AG04449 (cell line): ENCODE results near the gene ENOSF1.
"Not testable (repeated sequence)": the region's sequence is repeated elsewhere in the genome, so short reads cannot be mapped to it uniquely, and the experiment has no call there.

ENCODE experiments used
- CTCF ChIA-PET: fragments of 350-600 bp; formaldehyde crosslinking; extraction: SDS; loops from one replicate; lab custom pipeline; 2021; ENCODE audit warnings: antibody characterized with exemption; lab: Yijun Ruan, JAX
- POLR2A ChIA-PET: fragments of 400-600, 350-600 bp; formaldehyde crosslinking; extraction: SDS; loops from one replicate; lab custom pipeline; 2020; ENCODE audit warnings: antibody characterized with exemption, inconsistent platforms; lab: Yijun Ruan, JAX
- DNase-seq: peaks from one replicate; pipeline ENCODE4 v3.0.0-alpha.2; 2010; ENCODE audit warnings: low read depth, low spot score
- H3K4me3 ChIP-seq: 2 replicates; pipeline ENCODE4 v1.5.1; 2011; ENCODE audit warnings: low read depth, mild to moderate bottlenecking, control low read depth, low read length
- TF ChIP-seq, protein P1 (sequence below): IDR thresholded peaks from one replicate; pipeline ENCODE4 v1.5.1; 2011; ENCODE audit warnings: mild to moderate bottlenecking, moderate library complexity, low read length, control low read depth, inconsistent platforms; ENCODE audit not compliant: insufficient read depth; ENCODE audit errors: missing control alignments

Gene ENOSF1

DNA sequence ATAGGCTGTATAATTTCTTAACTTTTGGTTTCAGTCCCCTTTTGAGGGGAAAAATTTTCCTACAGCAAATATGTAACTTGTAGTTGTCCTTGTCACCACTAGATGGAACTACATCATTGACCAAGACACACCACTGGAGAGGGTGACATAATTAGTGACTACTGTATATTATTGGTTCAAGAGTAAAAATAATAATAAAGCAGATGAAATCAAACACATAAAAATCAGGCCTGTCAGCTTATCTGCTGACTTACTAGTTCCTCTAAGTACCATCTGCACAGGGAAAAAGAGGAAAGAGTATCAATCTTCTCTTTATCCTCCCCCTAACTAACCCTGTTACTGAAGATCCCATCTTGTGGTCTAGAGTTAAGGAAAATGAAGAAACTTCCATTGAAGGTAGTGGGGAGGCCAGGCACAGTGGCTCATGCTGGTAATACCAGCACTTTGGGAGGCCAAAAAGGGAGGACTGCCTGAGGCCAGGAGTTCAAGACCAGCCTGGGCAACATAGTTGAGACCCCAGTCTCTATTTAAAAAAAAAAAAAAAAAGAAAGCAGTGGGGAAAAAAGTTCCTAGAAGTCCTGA is 29.6 kb upstream of the ENOSF1 start:
- TF ChIP-seq, protein P1, sequence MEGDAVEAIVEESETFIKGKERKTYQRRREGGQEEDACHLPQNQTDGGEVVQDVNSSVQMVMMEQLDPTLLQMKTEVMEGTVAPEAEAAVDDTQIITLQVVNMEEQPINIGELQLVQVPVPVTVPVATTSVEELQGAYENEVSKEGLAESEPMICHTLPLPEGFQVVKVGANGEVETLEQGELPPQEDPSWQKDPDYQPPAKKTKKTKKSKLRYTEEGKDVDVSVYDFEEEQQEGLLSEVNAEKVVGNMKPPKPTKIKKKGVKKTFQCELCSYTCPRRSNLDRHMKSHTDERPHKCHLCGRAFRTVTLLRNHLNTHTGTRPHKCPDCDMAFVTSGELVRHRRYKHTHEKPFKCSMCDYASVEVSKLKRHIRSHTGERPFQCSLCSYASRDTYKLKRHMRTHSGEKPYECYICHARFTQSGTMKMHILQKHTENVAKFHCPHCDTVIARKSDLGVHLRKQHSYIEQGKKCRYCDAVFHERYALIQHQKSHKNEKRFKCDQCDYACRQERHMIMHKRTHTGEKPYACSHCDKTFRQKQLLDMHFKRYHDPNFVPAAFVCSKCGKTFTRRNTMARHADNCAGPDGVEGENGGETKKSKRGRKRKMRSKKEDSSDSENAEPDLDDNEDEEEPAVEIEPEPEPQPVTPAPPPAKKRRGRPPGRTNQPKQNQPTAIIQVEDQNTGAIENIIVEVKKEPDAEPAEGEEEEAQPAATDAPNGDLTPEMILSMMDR, result peak; percentile 50
- no peak overlapping the region for H3K4me3 ChIP-seq
- ChIA-PET POLR2A (no interaction called here), CTCF (interaction anchor here (1.0 to 11.3 kb wide), 15 partner anchors 8 to 117 kb away, joined by 3 to 259 read pairs (median 5); no protein-coding TSS in a partner anchor)
- DNase-seq, result peak; percentile 4

DNA sequence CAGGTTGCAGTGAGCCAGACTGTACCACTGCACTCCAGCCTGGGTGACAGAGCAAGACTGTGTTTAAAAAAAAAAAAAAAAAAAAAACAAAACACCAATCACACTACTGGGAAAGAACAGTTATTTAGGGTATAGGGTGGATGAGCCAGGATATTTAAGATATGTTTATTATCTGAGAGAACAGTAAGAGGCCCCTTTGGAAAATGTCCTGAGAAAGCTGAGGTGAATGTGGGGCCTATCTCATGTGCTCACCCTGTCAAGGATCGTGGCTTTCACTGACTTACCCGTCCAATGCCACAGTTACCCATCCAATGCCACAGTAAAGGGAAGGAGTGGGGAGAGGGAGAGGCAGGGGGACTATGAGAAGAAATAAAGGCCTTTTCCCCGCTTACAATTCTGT is 19.9 kb upstream of the ENOSF1 start:
- CTCF ChIA-PET, result interaction anchor here (1.6 to 2.3 kb wide), 2 partner anchors 98 to 107 kb away, joined by 7 read pairs; no protein-coding TSS in a partner anchor
- H3K4me3 ChIP-seq, result no peak overlapping the region
- POLR2A ChIA-PET, result interaction anchor here (0.8 kb wide), 1 partner anchor 14 kb away, joined by 3 read pairs; no protein-coding TSS in a partner anchor
- TF ChIP-seq, protein P1, result no peak
- DNase-seq, result no peak

DNA sequence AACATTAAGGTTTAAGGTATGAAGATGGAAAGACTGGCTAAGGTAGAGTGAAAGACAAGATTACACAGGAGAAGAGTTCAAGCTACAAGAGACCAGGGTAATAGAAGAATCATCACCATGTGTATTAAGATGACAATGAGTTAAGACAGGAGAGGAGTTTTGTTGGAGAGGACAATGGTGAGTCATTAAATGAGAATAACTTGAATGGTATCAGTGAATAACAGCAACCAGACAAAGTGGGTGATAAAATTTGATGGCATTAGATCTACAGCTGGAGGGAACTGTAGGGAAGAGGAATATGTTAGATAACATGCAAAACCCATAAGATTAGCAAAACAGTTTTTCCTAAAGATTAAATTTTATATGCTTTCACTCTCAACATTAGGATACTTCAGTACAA is 18.8 kb upstream of the ENOSF1 start:
- no peak overlapping the region for H3K4me3 ChIP-seq
- CTCF ChIA-PET, result interaction anchor here (1.1 to 1.6 kb wide), 6 partner anchors 8 to 108 kb away, joined by 3 to 7 read pairs (median 6); partner anchors contain the start of gene ENOSF1
- POLR2A ChIA-PET, result no interaction called here
- TF ChIP-seq, protein P1, result no peak
- DNase-seq, result no peak

DNA sequence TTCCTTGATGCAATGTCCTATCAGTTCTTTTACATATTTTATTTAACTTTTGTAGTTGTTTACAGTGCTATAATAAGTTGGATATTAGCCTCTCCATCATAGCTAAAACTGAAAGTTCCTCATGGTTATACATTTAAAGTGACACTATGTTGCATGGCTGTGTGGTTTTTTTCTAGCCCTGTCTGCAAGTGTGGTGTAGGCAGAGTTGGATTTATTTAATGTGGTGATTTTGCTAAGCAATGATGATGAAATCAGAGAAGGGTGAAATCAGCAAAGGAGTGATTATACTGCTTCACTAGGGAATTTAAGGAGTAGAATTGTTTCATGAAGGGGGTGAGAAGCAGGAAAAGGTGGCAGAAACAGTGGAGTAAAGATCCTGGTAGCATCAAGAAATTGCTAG is 18.3 kb upstream of the ENOSF1 start:
- no peak for DNase-seq
- CTCF ChIA-PET, result interaction anchor here (1.1 to 1.6 kb wide), 6 partner anchors 9 to 109 kb away, joined by 3 to 7 read pairs (median 6); partner anchors contain the start of gene ENOSF1
- POLR2A ChIA-PET, result no interaction called here
- TF ChIP-seq, protein P1, result no peak
- no peak overlapping the region for H3K4me3 ChIP-seq

DNA sequence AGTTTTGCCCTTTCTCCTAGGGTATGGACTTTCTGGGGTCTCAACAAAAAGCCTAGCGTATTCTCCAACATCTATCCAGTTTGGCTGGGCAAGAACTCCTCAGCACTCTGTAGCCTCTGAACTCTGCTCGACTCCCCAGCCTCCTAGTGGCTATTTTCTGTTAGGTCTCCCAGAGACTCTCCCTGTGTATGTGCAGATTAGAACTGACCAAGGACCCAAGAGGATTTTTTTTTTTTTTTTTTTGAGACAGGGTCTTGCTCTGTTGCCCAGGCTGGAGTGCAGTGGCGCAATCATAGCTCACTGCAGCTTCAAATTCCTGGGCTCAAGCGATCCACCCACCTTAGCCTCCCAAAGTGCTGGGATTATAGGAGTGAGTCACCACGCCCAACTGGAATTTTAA is 17.7 kb upstream of the ENOSF1 start:
- DNase-seq, POLR2A ChIA-PET: not testable (repeated sequence)

DNA sequence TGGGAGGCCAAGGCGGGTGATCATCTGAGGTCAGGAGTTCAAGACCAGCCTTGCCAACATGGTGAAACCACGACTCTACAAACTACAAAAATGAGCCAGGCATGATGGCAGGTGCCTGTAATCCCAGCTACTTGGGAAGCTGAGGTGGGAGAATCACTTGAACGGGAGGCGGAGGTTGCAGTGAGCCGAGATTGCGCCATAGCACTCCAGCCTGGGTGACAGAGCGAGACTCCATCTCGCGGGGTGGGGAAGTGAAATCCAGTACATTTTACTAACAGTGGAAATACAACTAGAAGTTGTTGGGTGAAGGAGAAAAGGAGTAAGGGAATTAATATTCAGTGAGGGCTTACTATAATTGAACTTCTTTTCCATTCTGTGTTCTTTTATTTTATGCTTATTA is 13.2 kb upstream of the ENOSF1 start:
- no peak overlapping the region for H3K4me3 ChIP-seq
- TF ChIP-seq, protein P1, result no peak
- DNase-seq, result no peak
- POLR2A ChIA-PET, result no interaction called here
- CTCF ChIA-PET, result interaction anchor here (0.6 to 2.7 kb wide), 4 partner anchors 12 to 105 kb away, joined by 3 to 18 read pairs (median 4); partner anchors contain the start of gene ENOSF1

More for the DNA sequence above, 17.7 kb upstream of the ENOSF1 start:
- not testable (repeated sequence) for H3K4me3 ChIP-seq
- CTCF ChIA-PET, result interaction anchor here (1.3 kb wide), 1 partner anchor 18 kb away, joined by 6 read pairs; the partner anchor contains the start of gene ENOSF1
